ENCODE measurements around the gene ATE1.

DNA sequence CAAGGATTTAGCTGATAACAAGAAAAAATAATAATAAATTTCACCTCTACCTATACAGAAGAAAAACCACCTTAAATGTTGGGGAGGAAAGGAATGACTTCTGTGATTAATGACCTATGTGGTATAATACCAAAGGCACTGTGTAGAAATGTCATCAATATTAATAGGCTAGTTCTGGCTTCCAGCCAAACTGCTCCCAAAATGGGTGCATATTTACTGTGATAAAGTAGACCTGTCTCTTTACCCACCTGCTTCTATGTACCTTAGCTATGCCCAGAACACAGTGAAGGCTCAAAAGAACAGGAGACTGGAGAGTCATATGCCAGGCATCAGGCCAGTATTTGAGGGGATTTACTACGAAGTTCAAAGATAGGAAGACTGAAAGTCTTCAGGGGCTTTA is 76.0 kb downstream of the ATE1 start:
- TF ChIP-seq, protein P1, sequence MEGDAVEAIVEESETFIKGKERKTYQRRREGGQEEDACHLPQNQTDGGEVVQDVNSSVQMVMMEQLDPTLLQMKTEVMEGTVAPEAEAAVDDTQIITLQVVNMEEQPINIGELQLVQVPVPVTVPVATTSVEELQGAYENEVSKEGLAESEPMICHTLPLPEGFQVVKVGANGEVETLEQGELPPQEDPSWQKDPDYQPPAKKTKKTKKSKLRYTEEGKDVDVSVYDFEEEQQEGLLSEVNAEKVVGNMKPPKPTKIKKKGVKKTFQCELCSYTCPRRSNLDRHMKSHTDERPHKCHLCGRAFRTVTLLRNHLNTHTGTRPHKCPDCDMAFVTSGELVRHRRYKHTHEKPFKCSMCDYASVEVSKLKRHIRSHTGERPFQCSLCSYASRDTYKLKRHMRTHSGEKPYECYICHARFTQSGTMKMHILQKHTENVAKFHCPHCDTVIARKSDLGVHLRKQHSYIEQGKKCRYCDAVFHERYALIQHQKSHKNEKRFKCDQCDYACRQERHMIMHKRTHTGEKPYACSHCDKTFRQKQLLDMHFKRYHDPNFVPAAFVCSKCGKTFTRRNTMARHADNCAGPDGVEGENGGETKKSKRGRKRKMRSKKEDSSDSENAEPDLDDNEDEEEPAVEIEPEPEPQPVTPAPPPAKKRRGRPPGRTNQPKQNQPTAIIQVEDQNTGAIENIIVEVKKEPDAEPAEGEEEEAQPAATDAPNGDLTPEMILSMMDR (IDR thresholded peaks at IDR 0.05; ENCODE audit: insufficient read depth, low read depth, low read length): no peak
- no peak for TF ChIP-seq EZH2 (IDR thresholded peaks at IDR 0.05; ENCODE audit: insufficient read depth, low read length)
